Middle frontal gyrus (tissue), 1 donor: ENCODE data around the gene DLG1.

Experiments
- DNase-seq: peaks from one replicate; pipeline ENCODE4 v3.0.0-alpha.2; 2015; ENCODE audit warnings: low spot score; ENCODE audit errors: extremely low spot score

Gene DLG1

GRCh38 chr3:197019021-197019420, 279.4 kb downstream of the DLG1 start:
- no peak for DNase-seq

- DNase-seq: no peak
Measured at GRCh38 chr3:197017003-197017402, 281.4 kb downstream of the DLG1 start.

- no peak for DNase-seq
Measured at GRCh38 chr3:197015790-197016736, 282.3 kb downstream of the DLG1 start.

GRCh38 chr3:197014942-197015575, 283.4 kb downstream of the DLG1 start:
- no peak for DNase-seq

GRCh38 chr3:197014024-197014423, 284.4 kb downstream of the DLG1 start:
- no peak for DNase-seq

- no peak for DNase-seq
Measured at GRCh38 chr3:197012540-197012883, 285.9 kb downstream of the DLG1 start.

GRCh38 chr3:197011780-197012539, 286.5 kb downstream of the DLG1 start:
- DNase-seq: no peak

- no peak for DNase-seq
Measured at GRCh38 chr3:197010556-197011351, 287.7 kb downstream of the DLG1 start.

GRCh38 chr3:197009532-197010019, 288.8 kb downstream of the DLG1 start:
- DNase-seq: no peak

- no peak for DNase-seq
Measured at GRCh38 chr3:197008436-197009209, 289.8 kb downstream of the DLG1 start.

GRCh38 chr3:197007953-197008352, 290.5 kb downstream of the DLG1 start:
- DNase-seq: no peak

- no peak for DNase-seq
Measured at GRCh38 chr3:197007296-197007940, 291.0 kb downstream of the DLG1 start.

- DNase-seq: no peak
Measured at GRCh38 chr3:197006860-197007259, 291.6 kb downstream of the DLG1 start.

- DNase-seq: no peak
Measured at GRCh38 chr3:197006446-197006845, 292.0 kb downstream of the DLG1 start.

- DNase-seq: no peak
Measured at GRCh38 chr3:197003461-197004385, 294.7 kb downstream of the DLG1 start.

GRCh38 chr3:197002701-197003454, 295.5 kb downstream of the DLG1 start:
- peak; percentile 36 for DNase-seq

- DNase-seq: peak; percentile 22
Measured at GRCh38 chr3:197001972-197002700, 296.3 kb downstream of the DLG1 start.
